ENCODE data around the gene ASIP.

DNA sequence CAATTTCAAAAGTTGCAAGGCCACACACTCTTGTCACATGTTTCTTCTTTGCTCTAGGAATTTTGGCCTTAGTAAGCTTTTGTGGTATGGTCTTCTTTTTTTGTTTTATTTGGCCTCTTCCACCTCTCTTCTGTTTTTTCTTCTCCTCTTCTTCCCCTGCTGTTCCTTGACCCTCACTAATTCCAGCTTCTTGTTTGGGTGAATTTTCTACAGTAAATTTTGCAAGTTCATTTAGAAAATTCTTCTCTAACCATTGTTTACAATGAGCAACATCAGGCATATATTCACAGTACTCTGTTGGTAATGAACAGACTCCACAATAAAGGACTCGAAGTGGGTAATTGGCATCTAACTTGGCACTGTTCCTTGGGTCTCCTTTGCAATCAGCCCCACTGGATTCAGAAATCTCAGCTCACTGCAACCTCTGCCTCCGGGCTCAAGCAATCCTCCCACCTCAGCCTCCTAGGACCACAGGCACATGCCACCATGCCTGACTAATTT, 5.0 kb downstream of the ASIP start:
- TF ChIP-seq EZH2 (IDR thresholded peaks at IDR 0.05) (no peak), POLR2AphosphoS5 (IDR thresholded peaks at IDR 0.05; ENCODE audit: borderline replicate concordance, low read depth, low read length) (no peak)

All from SK-N-MC (cell line).